GM23338 (cell line): Measurements from ENCODE around the gene PDRG1. TPM values are rescaled to one million over a fixed set of nuclear protein-coding genes. Genes with fewer than 3 reads are reported as not detected.

Experiments
- ATAC-seq: fragments of 200-7000 bp; cut with Tn5 transposase; 3 replicates; pipeline ENCODE4 v1.9.1; 2020
- DNase-seq: peaks from one replicate; pipeline ENCODE4 v3.0.0-alpha.2; 2015; ENCODE audit warnings: low spot score
- H2AFZ ChIP-seq: fragments of 200-600 bp; sonication (generic); 2 replicates; pipeline ENCODE4 v1.8.0; 2016; ENCODE audit warnings: antibody characterized with exemption, mild to moderate bottlenecking, moderate library complexity
- H3F3A ChIP-seq: fragments of 200-600 bp; sonication (generic); replicated peaks from 2 replicates; pipeline ENCODE4 v1.8.0; 2017; ENCODE audit warnings: antibody characterized with exemption, mixed run types, low read depth
- H3K27ac ChIP-seq: fragments of 200-600 bp; sonication (generic); 2 replicates; pipeline ENCODE4 v1.6.1; 2016; ENCODE audit warnings: low read depth
- H3K27me3 ChIP-seq: fragments of 200-600 bp; sonication (generic); 2 replicates; pipeline ENCODE4 v1.8.0; 2016; ENCODE audit warnings: mild to moderate bottlenecking, mixed run types, moderate library complexity; ENCODE audit not compliant: insufficient read depth
- H3K36me3 ChIP-seq: fragments of 200-600 bp; sonication (generic); 2 replicates; pipeline ENCODE4 v1.8.0; 2016; ENCODE audit warnings: mild to moderate bottlenecking; ENCODE audit not compliant: insufficient read depth
- H3K4me1 ChIP-seq: fragments of 200-600 bp; sonication (generic); 2 replicates; pipeline ENCODE4 v1.8.0; 2016; ENCODE audit warnings: mild to moderate bottlenecking, moderate library complexity; ENCODE audit not compliant: insufficient read depth
- H3K4me2 ChIP-seq: fragments of 200-600 bp; sonication (generic); 2 replicates; pipeline ENCODE4 v1.7.1; 2017; ENCODE audit warnings: mixed run types
- H3K4me3 ChIP-seq: fragments of 200-600 bp; sonication (generic); 2 replicates; pipeline ENCODE4 v1.6.1; 2016; ENCODE audit warnings: mixed run types
- H3K79me2 ChIP-seq: fragments of 200-600 bp; sonication (generic); replicated peaks from 2 replicates; pipeline ENCODE4 v1.8.0; 2017; ENCODE audit warnings: mild to moderate bottlenecking; ENCODE audit not compliant: insufficient read depth
- H3K9me2 ChIP-seq: fragments of 200-600 bp; sonication (generic); 2 replicates; pipeline ENCODE4 v1.8.0; 2017; ENCODE audit not compliant: insufficient read depth
- H4K20me1 ChIP-seq: fragments of 200-600 bp; sonication (generic); replicated peaks from 2 replicates; pipeline ENCODE4 v1.8.0; 2017; ENCODE audit warnings: mild to moderate bottlenecking; ENCODE audit not compliant: insufficient read depth
- H3K27ac Mint-ChIP-seq: 2 replicates; pipeline ENCODE4 v1.8.0; 2020; ENCODE audit warnings: inconsistent platforms, mild to moderate bottlenecking, moderate library complexity, mixed read lengths
- H3K27me3 Mint-ChIP-seq: 3 replicates; pipeline ENCODE4 v1.8.0; 2022; ENCODE audit warnings: low read depth, mild to moderate bottlenecking, moderate library complexity, mixed read lengths, inconsistent platforms; ENCODE audit not compliant: insufficient read depth, poor library complexity
- H3K36me3 Mint-ChIP-seq: 3 replicates; pipeline ENCODE4 v1.8.0; 2021; ENCODE audit warnings: low read depth, mild to moderate bottlenecking, inconsistent platforms, moderate library complexity, mixed read lengths
- H3K4me1 Mint-ChIP-seq: 3 replicates; pipeline ENCODE4 v1.8.0; 2020; ENCODE audit warnings: mild to moderate bottlenecking, inconsistent platforms, mixed read lengths
- H3K4me3 Mint-ChIP-seq: 3 replicates; pipeline ENCODE4 v1.8.0; 2021; ENCODE audit warnings: moderate library complexity, mild to moderate bottlenecking, inconsistent platforms, mixed read lengths
- H3K9me3 Mint-ChIP-seq: 3 replicates; pipeline ENCODE4 v1.8.0; 2020; ENCODE audit warnings: moderate library complexity, mild to moderate bottlenecking, inconsistent platforms, mixed read lengths
- CREB1 ChIP-seq: fragments of 250-450 bp; sonication (Bioruptor Pico); IDR thresholded peaks from 2 replicates; pipeline ENCODE4 v1.5.0; 2020; ENCODE audit warnings: low read depth, mild to moderate bottlenecking, moderate library complexity
- CTCF ChIP-seq, 2 experiments: fragments of 200-600 bp in 1 of 2; sonication (generic) in 1 of 2; conservative IDR thresholded peaks; 2 replicates each; pipeline versions ENCODE4 v1.5.1 to v1.6.1; 2016 to 2017; ENCODE audit warnings: antibody characterized with exemption in 2 of 2, low read depth in 2 of 2, mild to moderate bottlenecking in 2 of 2, moderate library complexity in 1 of 2
- ETS1 ChIP-seq: IDR thresholded peaks from 2 replicates; pipeline ENCODE4 v1.6.1; 2016; ENCODE audit warnings: antibody characterized with exemption
- EZH2 ChIP-seq: fragments of 200-600 bp; sonication (generic); IDR thresholded peaks from one replicate; pipeline ENCODE4 v1.8.0; 2017; ENCODE audit warnings: antibody characterized with exemption, mild to moderate bottlenecking, low read depth; ENCODE audit not compliant: unreplicated experiment
- EZH2phosphoT487 ChIP-seq: fragments of 200-600 bp; sonication (generic); IDR thresholded peaks from one replicate; pipeline ENCODE4 v1.8.1; 2018; ENCODE audit warnings: antibody characterized with exemption; ENCODE audit not compliant: unreplicated experiment
- JUNB ChIP-seq: IDR thresholded peaks from one replicate; pipeline ENCODE4 v1.6.1; 2016; ENCODE audit warnings: antibody characterized with exemption; ENCODE audit not compliant: unreplicated experiment
- NANOG ChIP-seq: IDR thresholded peaks from 2 replicates; pipeline ENCODE4 v1.6.1; 2016; ENCODE audit warnings: antibody characterized with exemption, borderline replicate concordance
- POLR2AphosphoS5 ChIP-seq: IDR thresholded peaks from 2 replicates; pipeline ENCODE4 v1.6.1; 2016; ENCODE audit warnings: antibody characterized with exemption, low read depth
- REST ChIP-seq: IDR thresholded peaks from one replicate; pipeline ENCODE4 v1.6.1; 2018; ENCODE audit warnings: antibody characterized with exemption; ENCODE audit not compliant: unreplicated experiment
- STAT1 ChIP-seq: IDR thresholded peaks from one replicate; pipeline ENCODE4 v1.6.1; 2016; ENCODE audit warnings: antibody characterized with exemption; ENCODE audit not compliant: unreplicated experiment
- ZNF114 ChIP-seq: fragments of 250-450 bp; sonication (Bioruptor Pico); IDR thresholded peaks from 2 replicates; pipeline ENCODE4 v1.5.0; 2020; ENCODE audit warnings: mild to moderate bottlenecking, moderate library complexity
- ZNF331 ChIP-seq: fragments of 250-450 bp; sonication (Bioruptor Pico); IDR thresholded peaks from 2 replicates; pipeline ENCODE4 v1.5.0; 2020; ENCODE audit warnings: low read depth, mild to moderate bottlenecking, moderate library complexity
- ZNF462 ChIP-seq: fragments of 250-450 bp; sonication (Bioruptor Pico); IDR thresholded peaks from 2 replicates; pipeline ENCODE4 v1.5.0; 2020; ENCODE audit warnings: mild to moderate bottlenecking, moderate library complexity
- polyA plus RNA-seq: library from polyadenylated mRNA; unstranded; fragments of >200 nt; fragmentation: Nextera tagmentation; extraction: Ambion mirVana; gene quantifications from 2 replicates; pipeline ENCODE4 v1.2.1, GENCODE V29; 2016
- total RNA-seq: library from RNA; depleted of rRNA; stranded (reverse); fragments of >200 nt; shearing (Covaris generic); gene quantifications from 2 replicates; pipeline ENCODE4 v1.2.3, GENCODE V29; 2014

PDRG1 gene
- total and polyA plus RNA-seq, 2 experiments from 2014 or later: 10.5 to 27.8 TPM

- H3K27me3 ChIP-seq: peaks cover 31% of the 10 kb centered on the region
- H3K27me3 Mint-ChIP-seq: peaks cover 25% of the 10 kb centered on the region
- peaks cover 7% of the 10 kb centered on the region; the same call in 1 of the 2 replicates for H3K4me1 ChIP-seq
- TF ChIP-seq ZNF331 (CRISPR knock-in tag) (no peak), REST (no peak), EZH2 (no peak), CREB1 (CRISPR knock-in tag) (no peak), JUNB (no peak), CTCF (conservative IDR thresholded peaks at IDR 0.05; ENCODE audit: low read depth in 2 of 2) (no peak), POLR2AphosphoS5 (no peak), ZNF114 (CRISPR knock-in tag) (no peak), STAT1 (no peak), ZNF462 (CRISPR knock-in tag) (no peak), NANOG (no peak), EZH2phosphoT487 (no peak), ETS1 (no peak)
- H3K27ac ChIP-seq: no peak overlapping the region
- H2AFZ ChIP-seq: no peak overlapping the region
- H3F3A ChIP-seq: 0 out of 2 replicates have a peak, but pooled peaks cover 12% of the 10 kb centered on the region
- no peak overlapping the region for H3K4me3 ChIP-seq
- no peaks in the 10 kb centered on the region for H3K36me3 ChIP-seq
- no peak overlapping the region for H3K4me3 Mint-ChIP-seq
- ATAC-seq (no peak), DNase-seq (no peak)
- no peak overlapping the region for H3K27ac Mint-ChIP-seq
- H3K36me3 Mint-ChIP-seq: no peaks in the 10 kb centered on the region; the same call in 2 of the 3 replicates
- H3K9me2 ChIP-seq: no peaks in the 10 kb centered on the region
- peaks cover 5% of the 10 kb centered on the region; the same call in 2 of the 3 replicates for H3K4me1 Mint-ChIP-seq
- H3K9me3 Mint-ChIP-seq: peaks cover 4% of the 10 kb centered on the region
- H4K20me1 ChIP-seq: peaks cover 6% of the 10 kb centered on the region; the same call in 1 of the 2 replicates
- no peak overlapping the region for H3K4me2 ChIP-seq
- H3K79me2 ChIP-seq: no peaks in the 10 kb centered on the region
Measured at GRCh38 chr20:31990641-31991338, 38.9 kb upstream of the PDRG1 start.
